Measurements from ENCODE around the gene TMBIM1. TPM values are rescaled to one million over a fixed set of nuclear protein-coding genes. Genes with fewer than 3 reads are reported as not detected.

Gene TMBIM1
- total and polyA plus RNA-seq, 2 donors (not counting 3 experiments of a cell fraction or from before 2014, with no cell fraction given), result 141 to 229 TPM

DNA sequence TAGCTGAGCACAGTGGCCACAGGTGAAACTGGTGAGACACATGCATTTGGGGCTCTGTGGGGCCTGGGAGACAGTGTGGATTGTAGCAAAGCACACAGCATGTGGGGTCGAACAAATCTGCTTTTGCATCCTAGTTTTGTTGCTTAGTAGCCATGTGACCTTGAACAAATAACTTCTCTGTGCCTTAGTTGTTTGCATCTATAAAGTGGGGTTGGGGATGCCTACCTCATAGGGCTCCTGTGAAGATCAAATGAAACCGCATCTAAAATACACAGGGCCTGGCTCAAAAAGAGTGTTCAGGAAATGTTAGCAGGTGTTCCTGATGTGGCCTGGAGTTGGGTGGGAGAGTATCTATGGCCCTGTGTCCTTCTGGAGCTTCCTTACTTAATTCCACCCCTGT, 34.0 kb upstream of the TMBIM1 start:
- Histone ChIP-seq H3K4me2 (ENCODE audit: insufficient read depth, low read length) (no peak overlapping the region), H3K27me3 (ENCODE audit: control insufficient read depth in 2 of 2, insufficient read depth in 2 of 2, low read length in 2 of 2) (no peaks in the 10 kb centered on the region), H3K4me3 (replicated peaks in 1 of 3; ENCODE audit: insufficient read depth in 1 of 3, low read depth in 1 of 3, low read length in 3 of 3) (no peak overlapping the region), H3K27ac (ENCODE audit: insufficient read depth, low read depth, low read length) (no peak overlapping the region), H3K9me1 (replicated peaks; ENCODE audit: control insufficient read depth, extremely low read depth, insufficient read depth, low read length) (no peaks in the 10 kb centered on the region), H4K20me1 (replicated peaks; ENCODE audit: control insufficient read depth, extremely low read depth, insufficient read depth, low read length) (no peaks in the 10 kb centered on the region), H3K4me1 (ENCODE audit: control insufficient read depth, extremely low read depth, insufficient read depth, low read length) (peaks cover 24% of the 10 kb centered on the region), H3K9ac (replicated peaks; ENCODE audit: extremely low read depth, insufficient read depth, low read length) (no peak overlapping the region), H3K9me3 (replicated peaks; ENCODE audit: control insufficient read depth, insufficient read depth, low read length) (no peaks in the 10 kb centered on the region), H3K36me3 (ENCODE audit: control insufficient read depth in 2 of 2, extremely low read depth in 1 of 2, insufficient read depth in 2 of 2, low read length in 2 of 2) (no peaks in the 10 kb centered on the region), H3K79me2 (ENCODE audit: control insufficient read depth, insufficient read depth, low read length) (no peaks in the 10 kb centered on the region), H2AFZ (ENCODE audit: low read depth, low read length) (no peak overlapping the region)
- CTCF ChIA-PET, result interaction anchor here (1.5 to 5.6 kb wide), 2 partner anchors 19 to 31 kb away, joined by 3 to 38 read pairs; partner anchors contain the start of gene CATIP
- TF ChIP-seq GATA2 (IDR thresholded peaks at IDR 0.05; ENCODE audit: insufficient read depth, insufficient read length, low read depth, low read length), result no peak
- no peak for TF ChIP-seq JUN (IDR thresholded peaks at IDR 0.05; ENCODE audit: borderline replicate concordance, insufficient read depth, insufficient read length, low read depth)
- TF ChIP-seq POLR2AphosphoS5 (IDR thresholded peaks at IDR 0.05; ENCODE audit: insufficient read depth, low read depth, low read length), result no peak
- no peak for TF ChIP-seq POLR2A (IDR thresholded peaks at IDR 0.05; ENCODE audit: low read depth, low read length)
- TF ChIP-seq EZH2 (IDR thresholded peaks at IDR 0.05; ENCODE audit: borderline replicate concordance, low read depth, low read length, severe bottlenecking), result no peak
- TF ChIP-seq CTCF (IDR thresholded peaks at IDR 0.05; ENCODE audit: extremely low read depth in 1 of 2, insufficient read depth in 1 of 2, low read depth in 1 of 2, low read length in 2 of 2), result no peak
- no peak for TF ChIP-seq FOS (IDR thresholded peaks at IDR 0.05; ENCODE audit: borderline replicate concordance, insufficient read depth, low read length)
- TF ChIP-seq, protein P1, sequence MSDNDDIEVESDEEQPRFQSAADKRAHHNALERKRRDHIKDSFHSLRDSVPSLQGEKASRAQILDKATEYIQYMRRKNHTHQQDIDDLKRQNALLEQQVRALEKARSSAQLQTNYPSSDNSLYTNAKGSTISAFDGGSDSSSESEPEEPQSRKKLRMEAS (IDR thresholded peaks at IDR 0.05; ENCODE audit: insufficient read depth, insufficient read length), result no peak
- TF ChIP-seq MYC (IDR thresholded peaks at IDR 0.05; ENCODE audit: low read depth, low read length), result no peak
- intact Hi-C loops (cut with micrococcal nuclease), result no loop called here
- no peak for DNase-seq (ENCODE audit: low read depth, low spot score)
- dilution Hi-C loops (cut with MboI; ENCODE audit: extremely low pct_ligation_motif_present, low sequenced_read_pairs), result no loop called here
- POLR2A ChIA-PET, result no interaction called here
- FAIRE-seq, result no peak
- BruUV-seq (replicated peaks), result no TSS peak
